ENCODE results near the gene PADI6. TPM values are rescaled to one million over a fixed set of nuclear protein-coding genes. Genes with fewer than 3 reads are reported as not detected.

Gene PADI6
- total and polyA plus RNA-seq, 10 of the 15 experiments (the other 5 are each of a cell fraction or from before 2014, with no cell fraction given), result not detected

DNA sequence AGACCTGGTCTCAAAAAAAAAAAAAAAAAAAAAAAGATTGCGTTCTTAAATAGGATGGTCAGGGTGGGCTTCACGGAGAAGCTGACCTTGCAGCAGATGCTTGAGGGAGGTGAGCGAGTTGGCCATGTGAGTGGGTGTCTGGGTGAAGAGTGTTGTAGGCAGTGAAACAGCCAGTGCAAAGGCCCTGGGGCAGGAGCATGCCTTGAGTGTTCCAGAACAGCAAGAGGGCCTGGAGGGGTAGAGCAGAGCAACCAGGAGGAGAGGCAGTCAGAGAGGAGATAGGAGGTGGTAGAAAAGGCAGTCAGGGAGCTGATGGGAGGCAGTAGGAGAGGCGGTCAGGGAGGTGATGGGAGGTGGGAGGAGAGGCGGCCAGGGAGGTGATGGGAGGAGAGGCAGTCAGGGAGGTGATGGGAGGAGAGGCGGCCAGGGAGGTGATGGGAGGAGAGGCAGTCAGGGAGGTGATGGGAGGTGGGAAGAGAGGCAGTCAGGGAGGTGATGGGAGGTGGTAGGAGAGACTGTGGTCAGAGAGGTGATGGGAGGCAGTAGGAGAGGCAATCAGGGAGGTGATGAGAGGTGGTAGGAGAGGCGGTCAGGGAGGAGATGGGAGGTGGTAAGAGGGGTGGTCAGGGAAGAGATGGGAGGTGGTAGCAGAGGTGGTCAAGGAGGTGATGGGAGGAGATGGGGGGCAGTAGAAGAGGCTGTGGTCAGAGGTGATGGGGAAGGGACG lies 20.2 kb upstream of the PADI6 start:
- intact Hi-C loops (cut with micrococcal nuclease; ENCODE audit: unreplicated experiment), result no loop called here
- ATAC-seq (no peak), FAIRE-seq (no peak), DNase-seq (ENCODE audit: low read depth, low spot score) (no peak)
- peaks cover 7% of the 10 kb centered on the region for H3K4me1 ChIP-seq (ENCODE audit: control insufficient read depth, insufficient read depth, low read length)
- H3K27ac ChIP-seq (ENCODE audit: control insufficient read depth, insufficient read depth), result no peak overlapping the region
- no peaks in the 10 kb centered on the region; a peak in 1 of 4 replicates for H3K27me3 ChIP-seq (replicated peaks in 1 of 2; ENCODE audit: control insufficient read depth in 2 of 2, insufficient read depth in 2 of 2, low read length in 1 of 2)
- no peaks in the 10 kb centered on the region for H3K79me2 ChIP-seq (ENCODE audit: control insufficient read depth, insufficient read depth, low read length)
- no peak overlapping the region for H2AFZ ChIP-seq (ENCODE audit: control insufficient read depth, low read depth, low read length)
- no peak overlapping the region for H3K4me2 ChIP-seq (ENCODE audit: control insufficient read depth, insufficient read depth)
- ChIA-PET POLR2A (interaction anchor here (0.6 kb wide), 1 partner anchor 1174 kb away, joined by 3 read pairs; no protein-coding TSS in a partner anchor), SMC1A (ENCODE audit: uncharacterized antibody, unreplicated experiment) (no interaction called here), RAD21 (ENCODE audit: unreplicated experiment) (interaction anchor here (0.6 kb wide), 1 partner anchor 35 kb away, joined by 4 read pairs; no protein-coding TSS in a partner anchor), CTCF (interaction anchor here (0.7 kb wide), 1 partner anchor 69 kb away, joined by 3 read pairs; no protein-coding TSS in a partner anchor)
- TF ChIP-seq, protein P1, sequence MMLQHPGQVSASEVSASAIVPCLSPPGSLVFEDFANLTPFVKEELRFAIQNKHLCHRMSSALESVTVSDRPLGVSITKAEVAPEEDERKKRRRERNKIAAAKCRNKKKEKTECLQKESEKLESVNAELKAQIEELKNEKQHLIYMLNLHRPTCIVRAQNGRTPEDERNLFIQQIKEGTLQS (IDR thresholded peaks at IDR 0.05; ENCODE audit: borderline replicate concordance, extremely low read depth, low read depth, low read length), result no peak
- TF ChIP-seq BACH1 (IDR thresholded peaks at IDR 0.05; ENCODE audit: borderline replicate concordance) (no peak), NRF1 (conservative IDR thresholded peaks at IDR 0.05; ENCODE audit: low read depth, low read length) (no peak), KDM1A (IDR thresholded peaks at IDR 0.05; ENCODE audit: borderline replicate concordance) (no peak), CREB1 (IDR thresholded peaks at IDR 0.05; ENCODE audit: low read depth) (no peak), RB1 (IDR thresholded peaks at IDR 0.05; ENCODE audit: borderline replicate concordance) (no peak), RUNX3 (IDR thresholded peaks at IDR 0.05; ENCODE audit: low read length) (no peak), ETV6 (conservative IDR thresholded peaks at IDR 0.05 in 1 of 2, IDR thresholded peaks at IDR 0.05 in 1 of 2; ENCODE audit: borderline replicate concordance in 1 of 2, low read depth in 1 of 2) (no peak), TCF7 (IDR thresholded peaks at IDR 0.05; ENCODE audit: borderline replicate concordance) (no peak), SP1 (IDR thresholded peaks at IDR 0.05; ENCODE audit: low read depth, low read length) (no peak), YY1 (IDR thresholded peaks at IDR 0.05; ENCODE audit: low read depth, low read length) (no peak), PML (IDR thresholded peaks at IDR 0.05; ENCODE audit: low read length) (no peak)
- TF ChIP-seq, protein P2, sequence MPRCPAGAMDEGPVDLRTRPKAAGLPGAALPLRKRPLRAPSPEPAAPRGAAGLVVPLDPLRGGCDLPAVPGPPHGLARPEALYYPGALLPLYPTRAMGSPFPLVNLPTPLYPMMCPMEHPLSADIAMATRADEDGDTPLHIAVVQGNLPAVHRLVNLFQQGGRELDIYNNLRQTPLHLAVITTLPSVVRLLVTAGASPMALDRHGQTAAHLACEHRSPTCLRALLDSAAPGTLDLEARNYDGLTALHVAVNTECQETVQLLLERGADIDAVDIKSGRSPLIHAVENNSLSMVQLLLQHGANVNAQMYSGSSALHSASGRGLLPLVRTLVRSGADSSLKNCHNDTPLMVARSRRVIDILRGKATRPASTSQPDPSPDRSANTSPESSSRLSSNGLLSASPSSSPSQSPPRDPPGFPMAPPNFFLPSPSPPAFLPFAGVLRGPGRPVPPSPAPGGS (IDR thresholded peaks at IDR 0.05; ENCODE audit: borderline replicate concordance, insufficient read depth, low read depth, low read length, poor library complexity, severe bottlenecking), result no peak
- TF ChIP-seq, protein P3, sequence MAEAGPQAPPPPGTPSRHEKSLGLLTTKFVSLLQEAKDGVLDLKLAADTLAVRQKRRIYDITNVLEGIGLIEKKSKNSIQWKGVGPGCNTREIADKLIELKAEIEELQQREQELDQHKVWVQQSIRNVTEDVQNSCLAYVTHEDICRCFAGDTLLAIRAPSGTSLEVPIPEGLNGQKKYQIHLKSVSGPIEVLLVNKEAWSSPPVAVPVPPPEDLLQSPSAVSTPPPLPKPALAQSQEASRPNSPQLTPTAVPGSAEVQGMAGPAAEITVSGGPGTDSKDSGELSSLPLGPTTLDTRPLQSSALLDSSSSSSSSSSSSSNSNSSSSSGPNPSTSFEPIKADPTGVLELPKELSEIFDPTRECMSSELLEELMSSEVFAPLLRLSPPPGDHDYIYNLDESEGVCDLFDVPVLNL (IDR thresholded peaks at IDR 0.05; ENCODE audit: low read depth, low read length), result no peak
- TF ChIP-seq, protein P4, sequence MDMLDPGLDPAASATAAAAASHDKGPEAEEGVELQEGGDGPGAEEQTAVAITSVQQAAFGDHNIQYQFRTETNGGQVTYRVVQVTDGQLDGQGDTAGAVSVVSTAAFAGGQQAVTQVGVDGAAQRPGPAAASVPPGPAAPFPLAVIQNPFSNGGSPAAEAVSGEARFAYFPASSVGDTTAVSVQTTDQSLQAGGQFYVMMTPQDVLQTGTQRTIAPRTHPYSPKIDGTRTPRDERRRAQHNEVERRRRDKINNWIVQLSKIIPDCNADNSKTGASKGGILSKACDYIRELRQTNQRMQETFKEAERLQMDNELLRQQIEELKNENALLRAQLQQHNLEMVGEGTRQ (IDR thresholded peaks at IDR 0.05; ENCODE audit: borderline replicate concordance, low read depth, low read length), result no peak
- TF ChIP-seq, protein P5, sequence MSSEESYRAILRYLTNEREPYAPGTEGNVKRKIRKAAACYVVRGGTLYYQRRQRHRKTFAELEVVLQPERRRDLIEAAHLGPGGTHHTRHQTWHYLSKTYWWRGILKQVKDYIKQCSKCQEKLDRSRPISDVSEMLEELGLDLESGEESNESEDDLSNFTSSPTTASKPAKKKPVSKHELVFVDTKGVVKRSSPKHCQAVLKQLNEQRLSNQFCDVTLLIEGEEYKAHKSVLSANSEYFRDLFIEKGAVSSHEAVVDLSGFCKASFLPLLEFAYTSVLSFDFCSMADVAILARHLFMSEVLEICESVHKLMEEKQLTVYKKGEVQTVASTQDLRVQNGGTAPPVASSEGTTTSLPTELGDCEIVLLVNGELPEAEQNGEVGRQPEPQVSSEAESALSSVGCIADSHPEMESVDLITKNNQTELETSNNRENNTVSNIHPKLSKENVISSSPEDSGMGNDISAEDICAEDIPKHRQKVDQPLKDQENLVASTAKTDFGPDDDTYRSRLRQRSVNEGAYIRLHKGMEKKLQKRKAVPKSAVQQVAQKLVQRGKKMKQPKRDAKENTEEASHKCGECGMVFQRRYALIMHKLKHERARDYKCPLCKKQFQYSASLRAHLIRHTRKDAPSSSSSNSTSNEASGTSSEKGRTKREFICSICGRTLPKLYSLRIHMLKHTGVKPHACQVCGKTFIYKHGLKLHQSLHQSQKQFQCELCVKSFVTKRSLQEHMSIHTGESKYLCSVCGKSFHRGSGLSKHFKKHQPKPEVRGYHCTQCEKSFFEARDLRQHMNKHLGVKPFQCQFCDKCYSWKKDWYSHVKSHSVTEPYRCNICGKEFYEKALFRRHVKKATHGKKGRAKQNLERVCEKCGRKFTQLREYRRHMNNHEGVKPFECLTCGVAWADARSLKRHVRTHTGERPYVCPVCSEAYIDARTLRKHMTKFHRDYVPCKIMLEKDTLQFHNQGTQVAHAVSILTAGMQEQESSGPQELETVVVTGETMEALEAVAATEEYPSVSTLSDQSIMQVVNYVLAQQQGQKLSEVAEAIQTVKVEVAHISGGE (CRISPR knock-in tag; IDR thresholded peaks at IDR 0.05), result no peak
- BruUV-seq (replicated peaks), result no TSS peak
- no peak overlapping the region for H3K4me3 ChIP-seq
- no peaks in the 10 kb centered on the region for H4K20me1 ChIP-seq (ENCODE audit: control insufficient read depth, insufficient read depth)
- in situ Hi-C loops (cut with MboI), result no loop called here
- H3K9ac ChIP-seq (ENCODE audit: control insufficient read depth, insufficient read depth, low read length), result no peak overlapping the region
- H3K36me3 ChIP-seq (ENCODE audit: control insufficient read depth in 2 of 2, insufficient read depth in 2 of 2, low read length in 1 of 2), result no peaks in the 10 kb centered on the region
- 44% methylated on average over 5 of the region's 8 CpGs for whole genome bisulfite sequencing (ENCODE audit: insufficient coverage, insufficient replicate concordance, low lambda C conversion rate, missing lambda C conversion rate)
- H3K9me3 ChIP-seq (replicated peaks; ENCODE audit: control insufficient read depth, insufficient read depth, low read length), result no peaks in the 10 kb centered on the region
